ENCODE results near the gene AKAP12.

GRCh38 chr6:151353795-151354194, 114.0 kb downstream of the AKAP12 start:
- TF ChIP-seq CTCF (IDR thresholded peaks at IDR 0.05; ENCODE audit: borderline replicate concordance, extremely low read depth, low read length, poor library complexity, severe bottlenecking) (no peak), EZH2 (IDR thresholded peaks at IDR 0.05; ENCODE audit: borderline replicate concordance, low read depth, low read length, severe bottlenecking) (no peak)
